Esophagus muscularis mucosa (tissue), 4 donors: Measurements from ENCODE around the gene STK10.

Experiments
- CTCF ChIP-seq, 3 experiments: fragments of 200-600 bp in 2 of 3; fragments of 450-650 bp in 1 of 3; sonication (generic) in 2 of 3; IDR thresholded peaks; one replicate each; pipeline ENCODE4 v1.5.1; 2017 to 2019; ENCODE audit warnings: antibody characterized with exemption in 3 of 3, mild to moderate bottlenecking in 2 of 3, moderate library complexity in 1 of 3
- EP300 ChIP-seq: sonication (generic); formaldehyde crosslinking; IDR thresholded peaks from one replicate; pipeline ENCODE4 v1.6.1; 2017; ENCODE audit warnings: antibody characterized with exemption
- POLR2A ChIP-seq: fragments of 450-650 bp; IDR thresholded peaks from one replicate; pipeline ENCODE4 v1.6.1; 2017; ENCODE audit warnings: antibody characterized with exemption, moderate library complexity, mild to moderate bottlenecking, low read depth

- TF ChIP-seq EP300 = no peak
- no peak for TF ChIP-seq POLR2A
- TF ChIP-seq CTCF (IDR thresholded peaks at IDR 0.05) = no peak
These were observed 39.6 kb downstream of the STK10 start for GRCh38 chr5:172148381-172148780.
